ENCODE results near the gene SSBP4. TPM values are rescaled to one million over a fixed set of nuclear protein-coding genes. Genes with fewer than 3 reads are reported as not detected.

SSBP4 gene
- total RNA-seq, 1 experiment from 2014 or later = 46.1 TPM

- Histone ChIP-seq H3K9ac (ENCODE audit: extremely low read depth, insufficient read length, low read length) (no peak overlapping the region), H2BK15ac (ENCODE audit: low read depth, low read length) (no peak overlapping the region), H3K14ac (ENCODE audit: insufficient read depth, low read length) (no peak overlapping the region), H3K4me2 (ENCODE audit: insufficient read depth, insufficient read length, low read length) (no peak overlapping the region), H3K18ac (ENCODE audit: insufficient read length, low read depth, low read length) (no peak overlapping the region), H3K9me3 (ENCODE audit: control insufficient read depth, low read depth, low read length) (no peaks in the 10 kb centered on the region), H3K79me1 (ENCODE audit: insufficient read depth, low read depth, low read length, poor library complexity, severe bottlenecking) (no peaks in the 10 kb centered on the region), H3K79me2 (ENCODE audit: insufficient read depth, low read length) (no peaks in the 10 kb centered on the region), H3K56ac (ENCODE audit: insufficient read length, low read depth, low read length) (no peak overlapping the region), H3K23ac (ENCODE audit: insufficient read length, low read depth, low read length) (no peak overlapping the region), H3K27ac (ENCODE audit: insufficient read length, low read depth, low read length) (no peak overlapping the region), H4K5ac (ENCODE audit: insufficient read length, low read depth, low read length) (no peak overlapping the region), H4K91ac (ENCODE audit: insufficient read length, low read depth, low read length) (no peak overlapping the region), H2AFZ (ENCODE audit: low read length) (no peak overlapping the region), H3T11ph (ENCODE audit: low read length) (no peak overlapping the region), H2AK5ac (ENCODE audit: insufficient read length, low read length) (no peak overlapping the region), H2BK5ac (ENCODE audit: insufficient read length, low read length) (no peak overlapping the region), H2BK20ac (ENCODE audit: low read depth, low read length, poor library complexity, severe bottlenecking) (no peak overlapping the region), H2BK120ac (ENCODE audit: low read depth, low read length, poor library complexity, severe bottlenecking) (no peak overlapping the region), H4K20me1 (ENCODE audit: control insufficient read depth, insufficient read depth, insufficient read length) (no peaks in the 10 kb centered on the region), H3K27me3 (ENCODE audit: insufficient read depth, low read length) (no peaks in the 10 kb centered on the region), H2BK12ac (ENCODE audit: insufficient read length, low read depth, low read length) (no peak overlapping the region), H3K23me2 (ENCODE audit: insufficient read length, low read depth, low read length, poor library complexity, severe bottlenecking) (peaks cover 10% of the 10 kb centered on the region), H3K4me1 (ENCODE audit: insufficient read depth, low read length) (peaks cover 7% of the 10 kb centered on the region; the same call in 1 of the 2 replicates), H3K4ac (ENCODE audit: low read depth, low read length) (no peak overlapping the region), H4K8ac (replicated peaks; ENCODE audit: insufficient read length, low read depth, low read length) (no peak overlapping the region)
- Mint-ChIP-seq H3K27ac (peak overlapping the region in 1 of 3 experiments; percentile 84; a peak in 2 of 7 replicates), H3K4me1 (peaks cover 23 to 28% of the 10 kb centered on the region in 2 experiments), H3K36me3 (ENCODE audit: insufficient read depth in 1 of 3, low read depth in 3 of 3) (peaks cover 5 to 20% (median 11%) of the 10 kb centered on the region in 3 experiments; a peak in 6 of 7 replicates), H3K4me3 (no peak overlapping the region; a peak in 1 of 5 replicates), H3K9me3 (peaks cover 3% of the 10 kb centered on the region in 2 experiments; a peak in 3 of 5 replicates), H3K27me3 (ENCODE audit: low read depth) (peaks cover 3% of the 10 kb centered on the region)
- no peak for DNase-seq
- TF ChIP-seq CTCF (conservative IDR thresholded peaks at IDR 0.05) = no peak
- WGBS (ENCODE audit: extremely low coverage, insufficient read length, low lambda C conversion rate) = no CpG with 5 or more reads among the region's 23 CpGs
Observed at GRCh38 chr19:18440936-18441803, 22.0 kb downstream of the SSBP4 start.

Data from H9 (cell line).